SIG-M5 (cell line): Measurements from ENCODE around the gene TTC27.
"Not testable (repeated sequence)": the region's sequence is repeated elsewhere in the genome, so short reads cannot be mapped to it uniquely, and the experiment has no call there.

ENCODE experiments used
- DNase-seq: peaks from one replicate; lab custom pipeline; 2025; lab: John Stamatoyannopoulos, UW

The TTC27 gene

DNA sequence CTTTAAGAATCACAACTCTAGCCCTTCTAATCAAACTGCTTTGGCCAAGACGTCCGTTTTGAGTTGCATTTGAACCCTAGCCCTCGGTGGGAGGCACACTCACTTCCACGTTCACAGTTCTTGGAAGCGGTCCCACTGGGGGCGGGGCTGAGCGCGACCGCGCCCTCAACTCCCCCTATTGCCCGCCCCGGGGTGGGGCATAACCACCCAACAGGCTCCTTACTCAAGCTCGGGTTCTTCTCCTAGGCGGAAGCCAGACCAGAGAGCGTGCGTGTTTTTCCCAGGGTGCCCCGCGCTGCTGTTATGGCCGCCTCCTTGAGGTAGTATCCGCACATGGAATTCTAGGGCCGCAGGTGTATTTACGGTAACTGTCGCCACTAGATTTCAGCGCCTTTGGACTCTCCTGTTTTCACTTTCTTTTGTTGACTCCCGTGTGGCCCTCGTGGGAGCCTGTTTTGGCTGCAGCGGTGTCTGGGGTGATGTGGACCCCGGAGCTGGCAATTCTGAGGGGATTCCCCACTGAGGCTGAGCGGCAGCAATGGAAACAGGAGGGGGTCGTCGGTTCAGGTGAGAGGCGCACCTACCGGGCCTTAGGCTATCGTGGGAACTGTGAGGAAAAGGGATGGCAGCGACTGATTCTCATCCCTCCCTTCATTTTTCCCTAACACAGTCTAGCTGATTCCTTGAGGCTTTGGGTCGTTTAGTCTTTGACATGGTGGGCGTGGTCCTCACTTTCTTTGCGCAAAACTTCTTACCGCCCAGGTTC lies at the start of gene TTC27:
TSS of gene TTC27 (plus strand) at position 237 of the 766 bp plus-strand sequence. CDS start at position 480, 243 bp downstream.
- peak; percentile 89 for DNase-seq

- DNase-seq = no peak
Observed at GRCh38 chr2:32591669-32592463, 36.0 kb upstream of the TTC27 start.

DNA sequence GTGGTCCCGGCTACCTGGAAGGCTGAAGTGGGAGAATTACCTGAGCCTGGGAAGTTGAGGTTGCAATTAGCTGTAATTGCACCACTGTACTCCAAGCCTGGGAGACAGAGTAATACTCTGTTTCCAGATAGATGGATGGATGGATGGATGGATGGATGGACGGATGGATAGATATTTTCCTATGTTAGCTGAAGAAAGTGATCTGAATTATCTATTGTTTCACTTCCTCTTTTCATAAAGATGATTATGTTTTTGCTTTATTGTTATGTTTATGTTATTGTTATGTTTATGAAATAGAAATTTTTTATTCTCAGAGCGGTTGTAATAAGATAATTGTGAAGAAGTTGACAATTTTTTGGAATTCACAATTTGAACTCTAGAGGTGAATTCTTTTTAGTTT lies 33.3 kb upstream of the TTC27 start:
- DNase-seq = no peak

DNA sequence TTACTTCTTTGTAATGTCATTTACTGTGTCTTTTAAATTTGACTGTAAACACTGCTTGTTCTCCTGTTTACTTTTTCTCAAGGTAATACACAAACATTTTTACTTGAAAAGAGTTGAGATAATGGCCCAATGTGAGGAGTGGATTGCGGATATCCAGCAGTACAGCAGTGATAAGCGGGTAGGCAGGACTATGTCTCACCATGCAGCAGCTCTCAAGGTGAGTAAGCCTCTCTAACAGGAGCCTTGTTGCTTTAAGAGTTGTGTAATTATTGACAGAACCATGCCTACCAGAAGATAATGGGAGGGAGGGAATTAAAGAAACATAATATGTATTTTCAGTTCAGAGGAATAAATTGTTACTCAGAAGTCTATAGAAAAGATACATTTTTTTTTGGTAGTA lies 16.5 kb upstream of the TTC27 start:
- no peak for DNase-seq

DNA sequence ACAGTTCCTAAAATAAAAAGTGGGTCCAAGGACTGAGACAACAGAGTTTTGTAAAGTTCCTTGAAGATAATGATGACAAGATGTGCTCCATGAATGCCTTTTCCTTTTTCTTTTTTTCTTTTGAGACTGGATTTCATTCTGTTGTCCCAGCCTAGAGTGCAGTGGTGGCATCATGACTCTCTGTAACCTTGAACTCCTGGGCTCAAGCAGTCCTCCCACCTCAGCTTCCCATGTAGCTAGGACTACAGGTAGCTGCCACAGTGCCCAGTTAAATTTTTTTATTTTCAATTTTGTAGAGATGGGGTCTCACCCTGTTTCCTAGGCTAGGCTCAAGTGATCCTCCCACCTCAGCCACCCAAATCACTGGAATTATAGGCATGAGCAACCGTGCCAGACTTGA lies 16.1 kb upstream of the TTC27 start:
- no peak for DNase-seq

DNA sequence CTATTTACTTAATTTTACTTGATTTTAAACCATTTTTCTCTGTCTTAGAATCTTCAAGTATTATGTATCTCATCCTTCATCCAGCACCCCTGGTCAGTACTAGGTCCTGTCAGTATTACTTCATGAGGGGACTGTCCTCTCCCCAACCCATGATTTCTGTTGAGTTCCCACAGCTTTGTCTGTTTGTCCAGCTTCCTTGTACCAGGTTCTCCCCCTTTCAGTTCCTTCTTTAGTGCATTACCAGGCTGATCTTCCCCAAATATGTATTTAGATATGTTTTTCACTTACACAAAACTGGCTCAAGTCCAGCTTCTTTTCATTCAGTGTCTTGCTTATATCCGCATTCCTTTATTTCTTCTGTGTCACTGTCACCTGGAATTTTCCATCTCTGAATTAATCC lies 13.8 kb upstream of the TTC27 start:
- DNase-seq = no peak

GRCh38 chr2:32617599-32618189 lies 10.2 kb upstream of the TTC27 start:
- no peak for DNase-seq

- DNase-seq = no peak
Observed at GRCh38 chr2:32622570-32623310, 5.1 kb upstream of the TTC27 start.

- DNase-seq = no peak
Observed at GRCh38 chr2:32623311-32623706, 4.5 kb upstream of the TTC27 start.

DNA sequence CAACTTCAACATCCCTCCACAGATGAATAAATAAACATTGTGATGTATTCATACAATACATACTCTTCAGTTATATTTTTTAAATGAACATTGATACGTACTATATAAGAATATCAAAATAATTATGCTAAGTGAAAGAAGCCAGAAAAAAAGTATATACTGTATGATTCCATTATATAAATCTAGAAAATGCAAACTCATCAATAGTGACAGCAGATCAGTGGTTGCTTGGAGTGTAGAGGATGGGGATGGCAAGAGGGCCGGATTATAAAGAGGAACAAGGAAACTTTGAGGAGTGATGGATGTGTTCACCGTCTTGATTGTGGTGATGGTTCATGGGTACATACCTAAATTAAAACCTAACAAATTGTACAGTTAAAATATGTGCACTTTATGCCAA lies 3.0 kb upstream of the TTC27 start:
- no peak for DNase-seq

DNA sequence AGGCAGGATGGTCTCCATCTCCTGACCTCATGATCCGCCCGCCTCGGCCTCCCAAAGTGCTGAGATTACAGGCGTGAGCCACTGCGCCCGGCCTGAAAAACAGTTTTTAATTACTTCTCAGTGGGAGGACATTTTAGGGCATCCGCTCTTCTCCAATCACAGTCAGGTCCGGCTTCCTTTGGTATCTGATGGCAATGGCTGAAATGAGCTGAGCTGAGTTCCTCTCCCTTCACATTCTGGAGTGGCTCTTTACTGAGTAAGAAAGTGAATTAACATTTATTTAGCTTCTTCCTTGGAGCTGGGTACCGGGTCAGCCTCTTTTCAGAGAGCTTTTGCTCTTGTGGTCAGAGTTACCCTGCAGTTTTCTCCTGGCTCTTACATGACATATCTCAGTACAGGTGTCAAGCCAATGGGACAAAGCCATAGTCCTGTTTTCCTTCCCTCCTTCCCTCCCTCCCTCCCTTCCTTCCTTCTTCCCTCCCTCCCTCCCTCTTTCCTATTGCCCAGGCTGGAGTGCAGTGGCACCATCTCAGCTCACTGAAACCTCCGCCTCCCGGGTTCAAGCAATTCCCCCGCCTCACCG lies 1.1 kb upstream of the TTC27 start:
- DNase-seq = no peak

- DNase-seq = no peak
Observed at GRCh38 chr2:32627441-32627813, 423 bp upstream of the TTC27 start.

GRCh38 chr2:32632089-32632488 lies 4.2 kb downstream of the TTC27 start:
- no peak for DNase-seq

DNA sequence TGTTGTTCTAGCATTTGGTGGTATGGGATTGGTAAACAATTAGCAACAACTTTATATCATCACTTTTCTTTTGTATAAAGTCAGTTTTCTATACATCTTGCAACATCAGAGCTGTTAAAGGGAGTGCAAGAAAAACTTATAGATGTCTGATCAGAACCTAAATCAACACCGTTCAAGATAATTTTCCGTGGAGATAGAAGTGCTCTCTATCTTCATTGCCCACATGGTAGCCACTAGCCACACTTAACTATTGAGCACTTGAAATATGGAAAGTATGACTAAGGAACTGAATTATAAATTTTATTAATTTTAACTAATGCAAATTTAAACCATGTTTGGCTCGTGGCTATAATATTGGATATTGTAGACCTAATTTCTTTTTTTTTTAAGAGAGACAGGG lies 5.2 kb downstream of the TTC27 start:
- no peak for DNase-seq

DNA sequence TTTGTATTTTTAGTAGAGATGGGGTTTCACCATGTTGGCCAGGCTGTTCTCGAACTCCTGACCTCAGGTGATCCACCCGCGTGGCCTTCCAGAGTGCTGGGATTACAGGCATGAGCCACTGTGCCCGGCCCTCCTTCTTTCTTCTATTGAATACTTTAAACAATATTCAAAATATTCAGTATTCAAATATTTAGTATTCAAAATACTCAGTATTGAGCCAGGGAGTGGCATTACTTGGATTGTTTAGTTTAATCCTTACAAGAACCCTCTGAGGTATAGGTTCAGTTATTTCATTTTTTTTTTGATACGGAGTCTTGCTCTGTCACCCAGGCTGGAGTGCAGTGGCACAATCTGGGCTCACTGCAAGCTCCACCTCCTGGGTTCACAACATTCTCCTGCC lies 10.7 kb downstream of the TTC27 start:
- not testable (repeated sequence) for DNase-seq

DNA sequence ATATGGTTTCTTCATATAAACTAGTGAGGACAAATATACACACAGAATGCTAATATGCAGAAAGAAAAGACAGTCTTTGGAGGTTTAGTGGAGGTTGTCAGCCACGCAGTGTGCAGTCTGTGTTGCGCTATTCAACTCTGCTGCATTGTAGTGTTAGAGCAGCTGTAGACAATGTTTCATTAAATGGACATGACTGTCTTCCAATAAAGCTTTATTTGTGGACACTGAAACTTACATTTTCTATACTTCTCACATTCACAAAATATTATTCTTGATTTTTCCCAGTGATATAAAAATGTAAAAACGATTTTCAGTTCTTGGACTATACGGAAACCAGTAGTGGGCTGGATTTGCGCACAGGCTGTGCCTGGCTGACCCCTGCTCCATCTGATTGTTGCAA lies 13.3 kb downstream of the TTC27 start:
- DNase-seq = no peak

GRCh38 chr2:32647180-32647651 lies 19.4 kb downstream of the TTC27 start:
- DNase-seq = no peak

- no peak for DNase-seq
Observed at GRCh38 chr2:32652555-32653209, 24.8 kb downstream of the TTC27 start.

DNA sequence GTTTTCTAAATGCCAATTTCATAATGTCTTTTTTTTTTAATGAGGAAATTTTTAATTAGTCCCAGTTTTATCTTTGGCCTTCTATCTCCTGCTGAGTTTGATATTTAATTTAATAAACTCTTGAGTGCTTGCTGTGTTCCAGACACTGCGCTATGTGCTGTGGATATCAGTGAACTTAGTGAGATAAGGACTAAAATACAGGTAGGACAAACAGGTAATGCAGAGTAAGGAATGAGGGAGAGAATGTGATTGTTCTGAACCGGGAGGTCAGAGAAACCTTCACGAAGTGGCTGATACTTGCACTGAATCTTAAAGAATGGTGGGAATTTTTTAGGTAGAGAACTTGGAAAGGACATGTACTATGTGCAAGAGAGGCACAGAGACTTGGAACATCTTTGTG lies 28.2 kb downstream of the TTC27 start:
- DNase-seq = no peak

GRCh38 chr2:32663864-32664263 lies 36.0 kb downstream of the TTC27 start:
- no peak for DNase-seq

DNA sequence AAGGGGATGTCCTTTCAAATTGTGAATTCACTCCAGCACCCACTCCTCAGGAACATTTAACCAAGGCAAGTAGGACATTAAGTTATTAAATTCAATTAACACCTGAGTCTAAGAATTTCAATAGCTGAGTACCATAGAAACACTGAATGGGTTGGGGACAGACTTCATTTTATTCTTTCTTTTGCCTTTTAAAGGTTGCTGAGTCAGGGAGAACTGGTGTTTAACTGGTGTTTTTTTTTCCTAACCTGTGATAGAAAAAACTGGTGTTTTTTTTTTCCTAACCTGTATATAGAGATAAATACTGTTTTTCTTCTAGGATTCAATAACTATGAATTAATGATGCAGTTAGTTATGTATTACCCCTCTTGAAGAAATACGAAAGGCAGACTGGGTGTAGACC lies 38.9 kb downstream of the TTC27 start:
- no peak for DNase-seq
